G401.6 (cell line): Measurements from ENCODE around the gene ORM1.
"Not testable (repeated sequence)": the region's sequence is repeated elsewhere in the genome, so short reads cannot be mapped to it uniquely, and the experiment has no call there.

Experiments
- FAIRE-seq: peaks from 2 replicates; lab custom pipeline; 2012; peaks lifted over from hg19 to GRCh38; lab: Jason Lieb, UNC

Gene ORM1

DNA sequence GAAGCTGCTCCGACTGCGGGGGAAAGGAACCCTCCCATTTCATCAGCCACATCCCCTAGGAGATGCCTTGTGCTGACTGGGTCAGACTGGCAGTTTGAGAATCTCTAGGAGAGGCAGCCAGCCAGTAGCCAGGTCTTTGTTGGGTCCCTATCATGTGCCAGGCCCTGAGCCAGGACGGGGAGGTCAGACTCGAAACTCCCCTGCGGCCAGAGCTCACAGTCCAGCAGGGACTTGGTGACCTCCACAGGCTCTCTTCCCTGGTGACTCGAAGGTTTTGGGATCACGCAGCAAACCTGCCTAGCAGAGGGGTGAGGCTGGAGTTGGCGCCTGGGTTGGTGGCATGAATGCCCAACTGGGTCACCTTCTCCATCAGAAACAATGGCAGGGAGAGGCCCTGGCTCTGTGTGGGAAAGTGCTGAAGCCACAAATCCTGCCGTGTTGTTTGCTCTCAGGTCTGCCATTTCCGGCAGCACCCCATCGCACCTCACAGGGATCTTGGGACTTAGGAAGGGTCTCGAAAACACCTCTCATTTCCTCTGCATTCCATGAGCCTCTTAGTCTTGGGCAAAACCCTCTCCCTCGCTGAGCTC lies 14.4 kb upstream of the ORM1 start:
- no peak for FAIRE-seq

DNA sequence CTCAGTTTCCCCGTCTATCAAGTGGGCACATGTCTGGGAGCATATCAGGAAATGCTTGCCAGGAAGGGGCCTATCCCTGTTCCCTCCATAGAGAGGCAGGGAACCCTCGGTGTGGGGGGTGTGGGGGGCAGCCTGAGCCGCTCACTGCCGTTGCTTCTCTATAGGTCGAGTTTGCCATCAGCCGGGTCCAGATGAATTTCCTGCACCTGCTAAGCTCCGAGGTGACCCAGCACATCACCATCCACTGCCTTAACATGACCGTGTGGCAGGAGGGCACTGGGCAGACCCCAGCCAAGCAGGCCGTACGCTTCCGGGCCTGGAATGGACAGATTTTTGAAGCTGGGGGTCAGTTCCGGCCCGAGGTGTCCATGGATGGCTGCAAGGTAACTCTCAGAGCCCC lies 13.8 kb upstream of the ORM1 start:
- no peak for FAIRE-seq

DNA sequence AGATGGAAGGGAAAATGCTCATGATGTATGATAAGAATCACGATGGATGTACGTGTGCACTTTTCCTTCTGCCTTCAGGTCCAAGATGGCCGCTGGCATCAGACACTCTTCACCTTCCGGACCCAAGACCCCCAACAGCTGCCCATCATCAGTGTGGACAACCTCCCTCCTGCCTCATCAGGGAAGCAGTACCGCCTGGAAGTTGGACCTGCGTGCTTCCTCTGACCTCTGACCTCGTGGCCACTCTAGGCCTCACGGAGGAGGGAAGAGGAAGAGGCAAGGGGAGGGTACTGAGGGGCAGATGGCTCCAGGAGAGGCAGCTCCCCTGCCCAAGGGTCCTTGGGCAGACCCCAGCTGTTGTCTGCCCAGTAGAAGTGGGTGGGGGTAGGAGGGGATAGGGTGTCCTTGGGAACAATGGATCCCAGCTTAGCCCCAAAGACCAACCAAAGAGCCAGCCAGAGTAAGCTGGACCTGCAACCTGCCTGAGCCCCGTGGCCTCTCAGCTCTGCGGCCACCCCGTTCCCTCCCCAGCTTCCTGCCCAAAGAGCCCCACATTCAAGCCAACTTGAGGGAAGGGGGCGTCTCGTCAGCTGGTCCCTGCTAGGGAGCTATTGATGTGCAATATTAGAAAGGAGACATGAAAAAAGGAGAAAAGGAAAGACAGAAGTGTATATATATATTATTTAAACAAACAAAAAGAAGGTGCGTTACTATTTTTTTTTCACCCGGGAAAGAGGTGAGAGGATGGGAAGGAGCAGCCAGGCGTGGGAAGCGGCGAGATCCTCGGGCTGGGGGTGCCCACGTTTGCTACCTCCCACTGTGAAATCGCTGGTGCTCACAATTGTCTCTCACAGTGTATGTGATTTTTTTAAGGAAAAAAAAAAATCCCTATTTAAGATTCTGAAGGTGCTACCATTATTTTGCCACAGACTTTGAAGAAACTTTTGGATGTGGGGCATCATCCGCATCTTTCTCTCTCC lies 12.1 kb upstream of the ORM1 start:
- FAIRE-seq, result no peak

DNA sequence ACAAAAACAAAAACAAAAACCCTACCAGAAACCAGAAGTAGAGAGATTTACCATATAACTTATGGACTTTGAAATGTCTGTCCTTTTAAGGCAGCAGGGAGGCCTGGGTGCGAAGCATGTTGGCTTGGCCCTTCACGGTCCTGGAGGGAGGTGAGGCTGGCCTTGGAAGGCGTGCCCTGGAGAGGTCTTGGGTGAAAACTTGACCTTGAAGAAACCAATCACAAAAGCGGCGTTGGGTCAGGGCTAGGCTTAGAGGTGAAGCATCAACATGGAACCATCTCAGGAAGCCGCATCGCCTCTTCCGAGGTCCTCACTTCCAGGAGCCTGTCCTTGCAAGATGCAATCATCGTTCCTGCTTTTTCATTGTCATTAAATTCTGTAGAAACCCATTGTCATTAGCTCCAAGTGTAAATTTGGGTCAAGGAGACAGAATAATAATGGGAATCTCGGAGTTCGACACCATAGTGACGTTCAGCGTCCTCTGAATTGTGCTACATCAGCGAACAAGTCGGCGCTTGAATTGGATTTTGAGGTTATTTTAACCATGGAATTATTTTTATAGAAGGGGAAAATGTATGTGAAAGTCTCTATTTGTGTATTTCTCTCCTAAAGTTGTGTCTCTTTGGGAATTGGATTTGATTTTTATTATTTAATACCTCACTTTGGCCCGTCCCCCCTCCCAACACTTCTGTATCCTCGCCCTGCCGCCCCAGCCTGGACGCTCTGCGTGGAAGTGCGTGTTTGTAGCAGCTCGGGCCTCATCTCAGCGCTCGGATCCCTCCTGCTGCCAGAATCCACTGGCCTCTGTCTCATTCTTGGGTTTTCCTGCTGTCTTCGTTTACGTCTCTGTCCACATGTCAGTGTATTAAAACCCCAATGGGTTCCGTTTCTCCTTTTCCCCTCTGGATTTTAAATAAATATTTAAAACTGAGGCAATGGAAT lies 11.1 kb upstream of the ORM1 start:
- no peak for FAIRE-seq

DNA sequence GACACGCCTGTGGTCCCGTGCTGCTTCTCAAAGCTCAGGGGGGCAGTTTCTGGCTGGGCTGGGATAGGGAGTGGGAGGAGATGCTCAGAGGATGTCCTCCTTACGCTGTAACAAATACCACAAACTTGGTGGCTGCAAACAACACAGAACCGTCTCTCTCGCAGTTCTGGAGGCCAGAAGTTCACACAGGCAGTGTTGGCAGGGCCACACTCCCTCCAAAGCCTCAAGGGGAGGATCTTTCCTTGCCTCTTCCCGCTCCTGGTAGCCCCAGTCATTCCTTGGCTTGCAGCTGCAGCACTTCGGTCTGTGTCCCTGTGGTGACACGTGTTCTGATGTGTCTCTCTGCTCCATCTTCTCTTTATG lies 10.4 kb upstream of the ORM1 start:
- no peak for FAIRE-seq

DNA sequence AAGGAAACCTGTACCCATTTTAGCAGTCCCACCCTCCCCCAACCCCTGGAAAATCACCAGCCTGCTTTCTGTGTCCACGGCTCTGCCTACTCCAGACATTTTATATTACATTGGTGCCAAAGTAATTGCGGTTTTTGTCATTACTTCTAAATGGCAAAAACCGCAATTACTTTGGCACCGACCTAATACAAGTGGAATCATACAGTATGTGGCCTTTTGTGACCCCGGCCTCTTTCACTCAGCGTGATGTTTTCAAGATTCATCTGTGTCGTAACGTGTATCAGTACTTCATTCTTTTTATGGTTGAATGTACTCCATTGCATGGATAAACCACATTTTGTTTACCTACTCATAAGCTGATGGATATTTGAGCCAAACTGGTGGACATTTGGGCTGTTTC lies 9.7 kb upstream of the ORM1 start:
- no peak for FAIRE-seq

DNA sequence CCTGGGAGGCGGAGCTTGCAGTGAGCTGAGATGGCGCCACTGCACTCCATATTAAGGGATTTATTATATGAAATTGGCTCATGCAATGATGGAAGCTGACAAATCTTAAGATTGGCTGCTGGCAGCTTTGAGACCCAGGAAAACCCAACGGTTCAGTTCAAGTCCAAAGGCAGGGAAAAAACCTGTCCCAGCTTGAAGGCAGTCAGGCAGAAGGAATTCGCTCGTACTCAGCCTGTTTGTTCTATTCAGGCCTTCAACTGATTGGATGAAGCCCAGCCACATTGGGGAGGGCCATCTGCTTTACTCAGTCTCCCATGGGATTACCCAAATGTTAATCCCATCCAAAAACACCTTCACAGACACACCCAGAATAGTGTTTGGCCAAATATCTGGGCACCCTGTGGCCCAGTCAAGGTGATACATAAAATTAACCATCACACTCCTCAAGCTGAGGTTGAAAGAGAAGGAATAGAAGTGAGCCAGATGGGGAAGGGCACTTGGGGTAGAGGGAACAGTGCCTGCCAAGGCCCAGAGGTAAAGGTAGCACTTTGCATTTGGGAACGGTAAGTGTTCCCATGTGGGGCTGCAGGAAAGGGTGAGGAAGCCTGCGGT lies 8.5 kb upstream of the ORM1 start:
- no peak for FAIRE-seq

DNA sequence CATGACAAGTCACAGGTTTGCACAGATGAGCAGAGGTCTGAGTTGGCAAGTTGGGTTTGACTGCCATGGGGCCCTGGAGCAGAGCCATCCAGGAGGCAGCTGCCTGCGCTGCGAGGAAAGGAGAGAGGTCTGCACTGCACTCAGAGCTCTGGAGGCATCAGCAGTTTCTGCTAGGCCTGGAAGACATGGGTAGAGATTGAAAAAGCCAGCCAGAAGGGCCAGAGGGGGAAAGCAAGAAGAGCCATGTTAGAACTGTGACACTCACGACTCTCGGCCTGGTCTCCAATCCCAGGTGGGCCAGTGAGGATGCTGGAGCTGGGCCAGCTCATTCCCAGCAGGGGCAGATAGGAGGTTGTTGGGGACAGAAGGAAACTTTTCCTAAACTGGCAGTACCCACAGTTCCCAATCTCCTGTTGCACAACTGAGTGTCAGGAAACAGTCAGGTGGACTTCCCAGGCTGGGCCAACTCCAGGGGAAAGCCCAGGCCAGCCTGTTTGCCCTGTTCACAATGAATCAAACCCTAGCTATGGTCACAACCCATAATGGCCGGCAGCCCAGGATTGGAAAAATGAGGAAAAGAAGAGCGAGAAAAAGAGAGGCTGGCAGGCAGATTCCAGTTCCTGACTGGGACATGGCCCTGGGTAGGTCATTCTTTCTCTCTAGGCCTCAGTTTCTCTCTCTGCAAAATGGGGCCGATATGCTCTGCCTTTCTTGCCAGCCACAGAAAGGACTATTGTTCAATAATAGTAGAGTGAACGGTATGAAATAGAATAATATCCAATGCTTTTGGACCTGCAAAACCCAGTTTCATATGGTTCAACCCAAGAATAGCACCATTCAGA lies 7.8 kb upstream of the ORM1 start:
- no peak for FAIRE-seq

DNA sequence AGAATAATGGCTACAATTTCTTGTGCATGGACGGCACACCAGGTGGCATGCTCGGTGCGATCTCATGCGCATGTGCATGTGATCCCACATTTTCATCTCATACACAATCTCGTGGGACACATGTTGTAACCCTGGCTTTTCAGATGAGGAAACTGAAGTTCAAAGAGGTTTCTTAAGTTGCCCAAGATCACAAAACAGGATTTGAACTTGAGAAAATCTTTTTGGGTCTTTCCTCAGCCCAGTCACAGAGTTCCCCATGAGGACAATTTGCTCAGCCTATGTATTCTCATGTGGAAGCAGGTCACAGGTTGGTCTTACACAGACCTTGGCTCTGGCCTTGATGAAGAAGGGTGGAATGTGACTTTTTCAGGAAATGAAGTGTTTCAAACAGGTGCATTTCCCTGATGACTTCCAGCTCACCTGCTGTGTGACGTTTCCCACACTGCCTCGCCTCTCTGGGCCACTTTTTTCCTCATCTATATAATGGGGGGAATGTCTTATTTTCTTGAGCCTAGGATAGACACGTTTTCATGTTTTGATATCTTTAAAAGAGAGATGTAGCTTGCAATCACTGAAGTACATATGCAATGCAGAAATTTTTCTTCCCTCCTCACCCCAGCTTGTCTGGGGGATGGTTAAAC lies 7.1 kb upstream of the ORM1 start:
- FAIRE-seq, result no peak

DNA sequence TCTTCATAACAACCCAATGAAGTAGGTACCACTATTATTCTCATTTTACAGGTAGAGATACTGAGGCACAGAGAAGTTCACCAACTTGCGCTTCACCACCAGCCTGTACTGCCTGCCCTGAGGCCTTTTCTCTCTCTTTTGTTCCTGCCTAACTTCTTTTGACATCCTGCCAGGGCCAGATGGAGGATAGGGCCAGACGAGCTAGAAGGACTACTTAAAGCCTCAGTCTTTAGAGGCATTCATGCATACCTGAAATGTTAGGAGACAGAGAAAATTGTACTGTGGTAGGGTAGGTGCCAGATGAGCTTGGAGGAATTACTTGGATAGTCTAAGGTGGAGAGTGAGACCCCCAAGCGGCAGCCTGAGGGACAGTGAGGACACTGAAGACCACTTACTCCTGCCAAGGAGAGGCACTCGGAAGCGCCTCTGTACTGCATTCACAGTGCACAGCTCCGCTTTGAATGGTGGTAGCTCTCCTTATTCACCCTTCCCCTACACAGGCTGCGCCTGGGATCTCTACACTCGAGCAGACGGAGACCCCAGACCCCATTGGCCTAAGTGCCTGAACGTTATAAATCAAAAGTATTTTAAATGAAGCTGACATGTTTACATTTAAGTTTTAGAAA lies 6.2 kb upstream of the ORM1 start:
- FAIRE-seq, result no peak

DNA sequence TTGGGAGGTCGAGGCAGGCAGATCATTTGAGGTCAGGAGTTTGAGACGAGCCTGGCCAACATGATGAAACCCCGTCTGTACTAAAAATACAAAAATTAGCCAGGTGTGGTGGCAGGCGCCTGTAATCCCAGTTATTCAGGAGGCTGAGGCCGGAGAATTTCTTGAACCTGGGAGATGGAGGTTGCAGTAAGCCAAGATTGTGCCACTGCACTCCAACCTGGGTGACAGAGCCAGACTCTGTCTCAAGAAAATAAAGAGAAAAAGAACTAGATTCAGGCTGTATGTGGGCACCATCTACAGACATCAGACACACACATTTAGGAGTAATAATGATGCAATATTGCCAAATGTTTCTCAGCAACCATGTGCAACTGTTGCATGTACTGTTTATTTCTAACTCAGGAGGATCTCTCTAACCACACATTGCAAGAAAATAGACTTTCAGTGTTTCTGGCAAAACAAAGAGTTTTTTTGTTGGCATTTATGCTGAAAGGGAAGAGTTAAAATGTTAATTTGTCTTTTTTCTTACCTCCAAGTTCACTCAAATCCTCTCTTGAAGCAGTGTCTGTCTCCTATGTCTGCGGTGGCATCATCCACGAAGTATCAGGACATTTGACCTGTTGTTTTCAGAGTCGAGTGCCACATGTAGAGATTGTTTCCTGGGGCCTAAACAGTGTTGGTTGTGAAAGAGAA lies 5.1 kb upstream of the ORM1 start:
- FAIRE-seq, result no peak

DNA sequence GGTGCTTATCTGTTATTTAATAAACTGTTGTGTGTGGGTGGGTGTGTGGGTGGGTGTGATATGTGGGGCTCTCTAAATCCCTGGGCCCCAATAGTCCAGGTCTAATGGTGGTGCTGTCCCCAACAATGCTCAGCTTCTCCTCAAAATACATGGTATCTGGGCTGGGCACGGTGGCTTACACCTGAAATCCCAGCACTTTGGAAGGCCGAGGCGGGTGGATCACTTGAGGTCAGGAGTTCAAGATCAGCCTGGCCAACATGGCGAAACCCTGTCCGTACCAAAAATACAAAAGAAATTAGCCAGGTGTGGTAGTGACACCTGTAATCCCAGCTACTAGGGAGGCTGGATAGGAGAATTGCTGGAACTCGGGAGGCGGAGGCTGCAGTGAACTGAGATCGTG lies 4.5 kb upstream of the ORM1 start:
- FAIRE-seq, result no peak

DNA sequence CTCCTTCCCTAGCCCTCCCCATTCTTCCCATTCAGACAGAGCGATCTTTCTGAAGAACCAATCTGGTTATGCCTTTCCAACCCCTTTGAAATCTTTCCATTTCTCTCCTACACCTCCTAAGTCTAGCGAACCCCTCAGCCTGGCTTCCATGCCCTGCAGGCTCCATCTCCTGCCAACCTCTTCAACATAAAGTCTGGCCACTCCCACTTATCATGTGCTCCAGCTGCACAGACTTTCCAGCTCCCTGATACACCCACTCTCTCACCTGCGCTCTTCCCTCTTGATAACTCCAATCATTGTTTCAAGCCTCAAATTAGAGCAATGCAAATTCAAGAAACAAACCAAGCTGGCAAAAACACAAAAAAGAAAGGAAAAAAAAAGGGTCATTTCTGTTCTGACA lies 3.8 kb upstream of the ORM1 start:
- FAIRE-seq, result no peak

DNA sequence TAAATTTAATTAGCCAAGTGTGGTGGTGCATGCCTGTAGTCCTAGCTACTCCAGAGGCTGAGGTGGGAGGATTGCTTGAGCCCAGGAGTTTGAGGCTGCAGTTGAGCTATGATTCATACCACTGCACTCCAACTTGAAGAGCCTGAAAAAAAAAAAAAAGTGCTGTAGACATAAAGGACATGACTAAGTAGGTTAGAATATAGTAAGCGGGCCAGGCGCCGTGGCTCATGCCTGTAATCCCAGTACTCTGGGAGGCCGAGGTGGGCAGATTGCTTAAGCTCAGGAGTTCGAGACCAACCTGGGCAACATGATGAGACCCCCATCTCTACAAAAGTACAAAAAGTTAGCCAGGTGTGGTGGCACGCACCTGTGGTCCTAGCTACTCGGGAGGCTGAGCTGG lies 2.2 kb upstream of the ORM1 start:
- FAIRE-seq, result not testable (repeated sequence)

DNA sequence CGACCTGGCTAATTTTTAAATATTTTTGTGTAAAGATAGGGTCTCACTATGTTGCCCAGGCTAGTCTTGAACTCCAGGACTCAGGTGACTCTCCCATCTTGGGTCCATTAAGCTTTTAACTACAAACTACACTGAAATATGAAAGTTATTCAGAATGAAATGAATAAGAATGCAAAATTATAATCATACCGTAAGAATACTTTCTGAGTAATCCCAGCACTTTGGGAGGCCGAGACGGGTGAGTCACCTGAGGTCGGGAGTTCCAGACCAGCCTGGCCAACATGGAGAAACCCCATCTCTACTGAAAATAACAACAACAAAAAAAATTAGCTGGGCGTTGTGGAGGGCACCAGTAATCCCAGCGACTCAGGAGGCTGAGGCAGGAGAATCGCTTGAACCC lies 1.1 kb upstream of the ORM1 start:
- no peak for FAIRE-seq

DNA sequence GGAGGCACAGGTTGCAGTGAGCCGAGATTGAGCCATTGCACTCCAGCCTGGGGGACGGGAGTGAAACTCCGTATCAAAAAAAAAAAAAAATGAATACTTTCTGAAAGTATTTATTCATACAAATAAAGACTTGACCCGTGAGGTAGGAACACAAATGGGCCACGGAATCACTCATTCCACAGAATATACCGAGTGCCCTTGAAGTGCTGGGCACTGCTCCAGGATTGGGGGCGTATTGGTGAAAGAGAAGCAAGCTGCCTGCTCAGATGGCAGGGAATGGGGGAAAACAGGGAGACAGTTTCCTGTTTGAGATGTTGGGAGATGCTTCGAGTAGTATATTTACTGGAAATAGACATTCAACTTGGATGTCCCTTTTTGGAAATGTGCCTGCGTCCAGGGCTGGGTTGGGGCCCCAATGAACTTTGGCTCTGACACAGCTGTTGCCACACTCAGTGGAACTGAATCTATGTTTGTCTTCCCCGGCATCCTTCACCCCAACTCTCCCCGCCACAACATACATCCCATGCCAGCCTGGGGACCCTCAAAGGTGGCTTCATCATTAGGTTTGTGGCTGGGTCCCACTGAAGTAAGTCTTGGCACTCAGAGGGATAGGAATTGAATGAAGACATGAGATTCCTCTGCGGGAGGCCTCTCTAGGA lies 609 bp upstream of the ORM1 start:
- not testable (repeated sequence) for FAIRE-seq

DNA sequence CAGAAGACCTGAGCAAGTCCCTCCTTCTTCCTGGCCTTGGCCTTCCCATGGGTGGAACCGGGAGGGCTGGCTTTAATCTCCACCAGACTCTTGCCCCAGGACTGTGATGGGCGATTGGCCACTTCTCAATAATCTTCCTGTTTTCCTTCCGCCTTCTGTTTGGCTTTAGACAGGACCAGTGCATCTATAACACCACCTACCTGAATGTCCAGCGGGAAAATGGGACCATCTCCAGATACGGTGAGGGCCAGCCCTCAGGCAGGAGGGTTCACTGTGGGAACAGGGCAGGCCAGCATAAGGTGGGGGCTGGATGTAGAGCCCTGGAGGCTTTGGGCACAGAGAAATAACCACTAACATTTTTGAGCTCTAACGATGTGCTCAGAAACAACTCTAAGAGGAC lies 951 bp downstream of the ORM1 start:
- not testable (repeated sequence) for FAIRE-seq

DNA sequence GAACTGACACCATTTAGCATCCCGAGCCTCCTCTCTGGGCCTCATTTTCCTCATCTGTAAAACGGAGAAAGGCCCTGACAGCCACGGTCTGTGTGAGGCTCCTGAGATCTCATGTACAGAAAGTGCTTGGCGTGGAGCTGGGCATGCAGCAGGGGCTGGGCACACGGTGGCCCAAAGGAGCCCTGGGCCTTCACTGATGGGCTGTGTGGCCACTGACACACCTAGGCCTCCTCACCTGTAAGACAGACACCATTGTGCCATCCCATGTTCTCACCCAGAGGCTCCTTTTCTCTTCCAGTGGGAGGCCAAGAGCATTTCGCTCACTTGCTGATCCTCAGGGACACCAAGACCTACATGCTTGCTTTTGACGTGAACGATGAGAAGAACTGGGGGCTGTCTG lies 1.6 kb downstream of the ORM1 start:
- no peak for FAIRE-seq

DNA sequence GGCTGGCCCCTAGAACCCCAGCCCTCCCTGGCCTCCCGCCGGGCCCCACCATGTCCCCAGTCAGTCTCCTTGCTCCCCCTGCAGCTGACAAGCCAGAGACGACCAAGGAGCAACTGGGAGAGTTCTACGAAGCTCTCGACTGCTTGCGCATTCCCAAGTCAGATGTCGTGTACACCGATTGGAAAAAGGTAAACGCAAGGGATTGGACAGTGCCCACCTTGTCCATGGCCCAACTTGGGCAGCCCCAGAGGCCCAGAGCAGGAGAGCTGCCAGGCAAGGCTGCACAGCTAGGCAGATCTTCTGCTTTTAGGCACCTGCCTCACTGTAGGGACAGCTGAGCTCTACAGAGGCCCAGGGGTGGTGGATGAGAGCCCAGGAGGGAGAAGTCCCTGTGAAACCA lies 2.1 kb downstream of the ORM1 start:
- not testable (repeated sequence) for FAIRE-seq
